Cerebellar cortex (tissue), 1 donor: Measurements from ENCODE around the gene PRKCZ.

ENCODE experiments used
- DNase-seq: peaks from one replicate; pipeline ENCODE4 v3.0.0-alpha.2; 2015; ENCODE audit warnings: low spot score

PRKCZ gene

DNA sequence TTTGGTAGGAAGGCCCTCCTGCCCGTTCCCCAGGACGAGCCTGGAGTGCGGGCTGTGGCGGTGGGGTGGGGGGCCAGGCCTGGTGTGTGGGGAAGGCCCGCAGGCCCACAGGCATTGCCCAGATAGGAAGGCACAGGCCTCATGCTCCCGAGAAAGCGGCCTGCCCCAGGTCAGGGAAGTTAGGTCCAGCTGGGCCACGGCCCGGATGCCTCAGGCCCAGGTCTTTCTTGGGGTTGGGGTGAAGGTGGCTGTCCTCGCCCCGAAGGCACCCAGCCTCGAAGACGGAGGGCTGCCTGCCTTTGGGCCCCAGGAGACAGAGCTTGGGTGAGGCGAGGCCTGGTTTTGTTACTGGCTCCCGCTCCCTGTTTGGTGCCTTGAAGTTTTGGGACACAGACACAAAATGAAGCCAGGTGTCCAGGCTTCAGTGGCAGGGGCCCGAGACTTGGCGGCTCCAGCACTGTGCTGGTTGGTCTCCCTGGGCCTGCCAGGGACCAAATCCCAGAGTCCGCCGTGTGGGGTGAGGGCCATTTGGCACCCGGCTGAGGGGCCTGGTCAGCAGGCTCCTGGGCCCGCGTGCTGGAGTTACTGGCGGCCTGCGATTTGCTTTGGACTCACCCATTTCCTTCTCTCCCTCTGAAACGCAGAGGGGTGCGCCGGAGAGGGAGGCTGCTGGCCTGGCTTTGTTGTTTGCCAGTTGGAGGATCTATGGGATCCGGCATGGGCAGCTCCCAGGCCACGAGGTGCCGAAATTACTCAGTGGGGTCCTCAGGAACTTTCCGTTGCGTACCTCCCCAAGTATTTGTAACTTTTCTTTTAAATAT lies 179.9 kb downstream of the PRKCZ start:
- no peak for DNase-seq

DNA sequence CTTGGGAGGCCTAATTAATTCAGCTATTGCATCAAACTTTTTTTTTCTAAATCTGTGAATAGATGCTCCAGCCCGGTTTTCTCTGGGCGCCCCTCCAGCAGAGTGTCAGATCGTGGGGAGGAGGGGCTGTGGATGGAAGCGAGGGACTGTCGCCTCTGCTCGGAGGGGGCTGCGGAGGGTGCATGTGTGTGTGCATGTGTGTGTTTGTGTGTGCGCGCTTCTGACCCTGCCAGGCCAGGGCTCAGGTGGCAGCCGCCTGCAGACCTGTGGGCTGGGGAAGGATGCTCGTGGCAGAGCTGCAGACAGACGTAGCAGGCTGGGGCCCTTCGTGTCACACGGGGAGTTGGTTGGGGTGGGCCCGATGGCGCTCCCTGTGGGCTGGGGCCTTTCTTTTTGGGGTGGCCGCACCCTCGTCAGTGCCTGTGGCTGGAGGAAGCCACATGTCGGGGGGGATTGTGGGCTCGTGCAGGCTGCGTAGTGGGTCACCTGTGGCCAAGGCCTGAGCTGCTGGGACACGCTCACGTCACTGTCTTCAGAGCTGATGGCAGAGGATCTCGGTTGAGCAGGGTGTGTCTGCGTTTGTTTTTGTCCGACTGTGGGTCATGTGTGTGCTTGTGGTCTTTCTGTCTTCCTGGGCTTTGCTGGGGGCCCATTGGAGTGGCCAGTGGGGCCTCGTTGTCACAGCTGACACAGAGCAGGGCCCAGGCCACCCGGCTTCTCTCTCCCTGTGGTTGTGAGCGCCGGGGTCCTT lies 180.7 kb downstream of the PRKCZ start:
- DNase-seq = no peak

DNA sequence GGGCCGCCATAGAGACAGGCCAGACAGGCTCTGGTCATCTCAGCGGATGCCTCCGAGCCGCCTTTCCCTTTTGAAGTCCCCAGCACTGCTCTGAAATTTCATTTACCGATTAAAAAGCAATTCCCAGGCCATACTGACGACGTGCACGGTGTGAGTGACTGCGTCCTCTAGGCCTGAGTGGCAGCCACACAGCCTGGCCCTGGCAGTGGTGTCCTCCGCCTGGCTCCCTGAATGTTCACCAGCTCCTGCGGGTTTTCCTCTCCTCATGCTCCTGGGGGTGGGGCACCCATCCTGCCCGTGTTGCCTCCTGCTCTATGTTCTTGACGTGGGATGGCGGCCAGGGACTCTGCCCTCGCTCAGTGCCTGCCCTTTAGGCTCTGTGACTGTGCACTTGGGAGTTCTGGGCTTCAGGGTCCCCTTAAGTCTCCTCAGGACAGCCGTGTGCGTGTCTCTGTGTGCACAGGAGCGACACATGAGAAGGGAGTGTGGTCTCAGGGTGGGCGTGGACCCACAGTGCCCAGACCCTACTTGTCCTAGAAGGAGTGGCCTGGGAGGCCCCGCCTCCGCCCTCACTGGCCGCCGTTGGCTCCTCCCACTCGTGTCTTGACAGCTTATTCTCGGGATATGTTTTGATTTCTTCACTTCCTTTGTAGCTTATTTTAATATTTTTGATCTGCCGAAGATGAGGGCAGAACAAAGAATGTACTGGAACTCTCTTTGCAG lies 181.5 kb downstream of the PRKCZ start:
- peak; percentile 77 for DNase-seq

DNA sequence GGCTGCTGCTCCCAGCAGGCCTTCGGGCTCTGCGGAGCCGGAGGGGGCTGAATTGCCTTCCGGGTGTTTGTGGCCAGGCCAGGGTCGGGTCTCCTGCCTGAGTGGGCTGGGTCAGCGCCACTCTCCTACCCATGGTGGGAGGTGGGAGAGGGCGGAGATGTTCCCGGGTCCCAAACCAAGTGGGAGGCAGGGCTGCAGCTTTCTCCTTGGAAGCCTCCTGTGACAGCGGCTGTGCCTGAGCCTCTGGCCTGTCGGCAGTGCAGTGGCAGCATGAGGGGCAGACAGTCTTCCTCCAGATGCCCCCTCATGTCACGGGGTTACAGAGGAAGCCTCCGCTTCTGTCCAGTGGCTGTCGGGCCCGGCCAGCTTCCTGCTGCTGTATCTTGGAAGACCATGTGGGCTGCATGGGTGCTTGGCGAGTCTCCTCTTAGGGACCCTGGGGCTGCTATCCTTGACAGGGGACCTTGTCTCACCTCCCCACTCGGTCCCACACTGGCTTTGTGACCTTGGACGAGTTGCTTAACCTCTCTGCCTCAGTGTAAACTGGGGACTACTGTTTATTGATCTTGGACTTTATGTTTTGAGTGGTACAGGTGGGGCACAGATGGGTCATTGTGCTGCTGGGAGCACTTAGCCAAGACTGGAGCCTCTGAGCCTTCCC lies 182.2 kb downstream of the PRKCZ start:
- no peak for DNase-seq

DNA sequence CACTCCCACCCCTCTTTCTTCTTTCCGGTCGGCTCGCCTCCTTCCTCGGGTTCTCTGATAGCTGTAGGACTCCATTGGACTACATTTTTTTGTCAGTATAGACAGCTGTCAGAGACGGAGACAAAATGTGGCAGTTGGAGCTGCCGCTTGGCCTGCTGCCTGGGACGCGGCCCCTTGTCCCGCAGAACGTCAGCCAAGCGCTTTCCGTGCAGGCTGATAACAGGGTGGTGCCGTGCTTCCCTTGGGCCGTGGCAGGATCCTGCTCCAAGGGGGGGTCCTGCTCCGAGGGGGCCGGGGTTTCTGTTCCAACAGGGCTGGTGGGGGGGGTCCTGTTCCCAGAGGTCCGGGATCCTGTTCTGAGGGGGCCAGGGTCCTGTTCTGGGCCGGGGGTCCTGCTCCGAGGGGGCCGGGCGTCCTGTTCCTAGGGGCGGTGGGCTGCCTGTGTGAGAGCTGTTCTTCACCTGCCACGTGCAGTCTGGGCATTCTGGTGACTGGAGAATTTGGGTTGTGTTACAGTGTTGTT lies 182.8 kb downstream of the PRKCZ start:
- DNase-seq = no peak

DNA sequence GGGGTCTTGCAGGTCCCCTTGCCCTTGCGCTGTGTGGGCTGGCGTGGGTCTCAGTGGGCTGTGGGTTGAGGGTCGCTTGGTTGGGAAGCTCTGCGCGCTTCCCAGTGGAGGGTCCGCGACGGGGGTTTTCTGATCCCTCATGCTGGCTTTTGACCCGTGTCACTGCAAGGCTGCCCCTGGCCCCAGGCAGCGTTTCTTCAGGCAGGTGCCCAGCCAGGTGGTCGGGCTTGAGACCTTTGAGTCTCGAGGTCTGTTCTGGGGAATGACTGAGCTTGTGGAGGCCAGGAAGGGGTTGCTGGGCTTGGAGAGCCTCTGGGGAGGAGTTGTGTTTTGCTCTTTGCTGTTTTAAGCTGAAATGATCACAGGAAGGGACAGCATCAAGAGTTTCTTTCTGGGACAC lies 183.3 kb downstream of the PRKCZ start:
- no peak for DNase-seq

DNA sequence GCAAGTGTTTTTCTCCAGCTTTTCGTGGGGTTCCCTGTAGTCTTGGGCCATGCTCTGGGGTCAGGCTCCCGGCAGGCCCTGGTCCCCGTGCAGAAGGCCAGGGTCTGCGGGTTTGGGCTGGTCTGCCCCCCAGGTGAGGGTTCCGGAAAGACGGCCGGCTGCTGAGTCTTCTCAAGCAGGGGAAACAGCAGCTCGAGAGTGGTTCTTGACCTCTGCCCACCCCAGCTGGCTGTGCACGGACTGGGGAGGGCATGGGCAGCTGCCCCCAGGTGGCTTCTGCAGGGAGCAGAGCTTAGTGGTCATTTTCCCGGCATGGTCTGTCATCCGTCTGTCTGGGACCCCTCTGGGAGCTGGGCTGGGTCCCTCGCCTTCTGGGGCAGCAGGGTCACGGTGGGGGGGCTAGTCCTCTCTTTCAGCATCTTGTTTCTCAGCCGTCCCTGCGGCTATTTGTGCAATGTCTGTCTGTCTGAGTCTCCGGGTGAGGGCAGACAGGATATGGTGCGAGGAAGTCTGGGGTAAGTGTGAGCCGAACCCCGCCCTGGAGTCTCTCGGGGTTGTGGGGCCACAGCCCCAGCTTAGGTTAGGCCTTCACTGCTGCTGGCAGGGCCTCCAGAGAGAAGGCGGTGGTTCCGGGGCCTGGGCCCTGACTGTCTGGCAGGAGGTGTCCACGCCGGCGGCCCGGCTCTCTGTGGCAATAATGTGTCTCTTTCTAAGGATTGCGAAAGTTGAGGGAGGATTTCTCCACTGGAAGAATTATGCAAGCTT lies 184.0 kb downstream of the PRKCZ start:
- no peak for DNase-seq

DNA sequence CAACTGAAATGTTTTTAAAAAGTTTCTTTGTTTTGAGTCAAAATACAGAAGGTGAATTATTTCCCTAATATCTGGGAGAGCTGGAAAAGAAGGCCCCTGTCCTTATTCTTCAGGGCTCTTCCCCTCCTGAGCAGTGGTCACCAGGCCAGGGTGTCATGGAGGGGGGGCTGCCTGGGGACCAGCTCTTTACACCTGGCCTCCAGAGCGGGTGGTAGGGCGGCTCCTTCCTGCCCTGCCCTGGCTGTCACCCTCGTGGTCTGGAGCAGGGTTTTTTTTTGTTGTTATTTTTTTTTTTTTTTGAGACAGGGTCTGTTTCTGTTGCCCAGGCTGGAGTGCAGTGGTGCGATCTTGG lies 184.5 kb downstream of the PRKCZ start:
- no peak for DNase-seq
